SK-N-SH (cell line): ENCODE data around the gene CDH22.

ENCODE experiments used
- CHD2 ChIP-seq: fragments of 150-350 bp; IDR thresholded peaks from 2 replicates; pipeline ENCODE4 v1.6.1; 2018; ENCODE audit warnings: low read length; ENCODE audit not compliant: partially characterized antibody
- CTCF ChIP-seq: fragments of 200-600 bp; sonication (generic); IDR thresholded peaks from 2 replicates; pipeline ENCODE4 v1.6.1; 2017; ENCODE audit warnings: antibody characterized with exemption, mild to moderate bottlenecking, moderate library complexity
- EP300 ChIP-seq, 2 experiments: IDR thresholded peaks; 2 replicates each; pipeline versions ENCODE4 v1.4.0 to v1.6.1; 2012; ENCODE audit warnings: borderline replicate concordance in 1 of 2, low read depth in 1 of 2, low read length in 1 of 2
- EZH2phosphoT487 ChIP-seq: fragments of 200-600 bp; sonication (generic); IDR thresholded peaks from 2 replicates; pipeline ENCODE4 v1.6.1; 2017; ENCODE audit warnings: low read depth, mixed run types, mild to moderate bottlenecking, antibody characterized with exemption, moderate library complexity, borderline replicate concordance
- FOXJ3 ChIP-seq: sonication (generic); formaldehyde crosslinking; IDR thresholded peaks from 2 replicates; pipeline ENCODE4 v1.5.1; 2020; ENCODE audit warnings: mild to moderate bottlenecking, missing genetic modification reagents
- FOXM1 ChIP-seq: IDR thresholded peaks from 2 replicates; pipeline ENCODE4 v1.4.0; 2012; ENCODE audit warnings: low read depth, mild to moderate bottlenecking
- GABPA ChIP-seq: IDR thresholded peaks from 2 replicates; pipeline ENCODE4 v1.4.0; 2012; ENCODE audit warnings: low read depth, mild to moderate bottlenecking
- MXI1 ChIP-seq: IDR thresholded peaks from 2 replicates; pipeline ENCODE4 v1.6.1; 2012; ENCODE audit warnings: mild to moderate bottlenecking, low read depth, low read length, improper control_type of control experiment
- SIN3A ChIP-seq: IDR thresholded peaks from 2 replicates; pipeline ENCODE4 v1.6.1; 2012; ENCODE audit warnings: low read depth, mild to moderate bottlenecking, low read length, moderate library complexity, borderline replicate concordance
- USF2 ChIP-seq: fragments of 150-350 bp; IDR thresholded peaks from 2 replicates; pipeline ENCODE4 v1.6.1; 2017; ENCODE audit warnings: antibody characterized with exemption, low read length, low read depth, borderline replicate concordance
- TF ChIP-seq, protein P1 (sequence below): IDR thresholded peaks from 2 replicates; pipeline ENCODE4 v1.4.0; 2012; ENCODE audit warnings: low read depth, borderline replicate concordance
- TF ChIP-seq, protein P2 (sequence below): IDR thresholded peaks from 2 replicates; pipeline ENCODE4 v1.4.0; 2012; ENCODE audit warnings: low read depth

DNA sequence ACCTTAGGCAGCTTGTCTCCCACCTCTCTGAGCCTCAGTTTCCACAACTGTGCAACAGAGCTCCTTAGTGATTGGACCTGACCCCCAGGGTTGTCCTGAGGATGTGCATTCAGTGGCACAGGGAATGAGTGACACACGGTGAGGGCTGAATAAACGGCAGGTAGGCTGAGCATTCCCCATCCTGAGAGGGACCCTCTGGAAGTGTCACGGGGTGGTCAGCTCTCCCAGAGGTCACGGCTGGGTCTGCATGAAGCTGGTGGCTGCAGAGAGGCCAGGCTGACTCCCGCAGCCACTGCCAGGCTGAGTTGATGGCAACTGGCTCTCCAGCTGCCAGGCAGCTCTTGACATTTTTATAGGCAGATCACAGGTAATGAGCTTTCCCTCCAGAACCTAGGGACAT, 147.6 kb downstream of the CDH22 start:
- TF ChIP-seq CTCF (no peak), FOXJ3 (CRISPR knock-in tag) (no peak), EP300 (IDR thresholded peaks at IDR 0.05; ENCODE audit: borderline replicate concordance in 1 of 2, low read depth in 1 of 2, low read length in 1 of 2) (no peak), USF2 (no peak), FOXM1 (no peak), GABPA (no peak), EZH2phosphoT487 (no peak), SIN3A (no peak), CHD2 (no peak), MXI1 (no peak)
- TF ChIP-seq, protein P1, sequence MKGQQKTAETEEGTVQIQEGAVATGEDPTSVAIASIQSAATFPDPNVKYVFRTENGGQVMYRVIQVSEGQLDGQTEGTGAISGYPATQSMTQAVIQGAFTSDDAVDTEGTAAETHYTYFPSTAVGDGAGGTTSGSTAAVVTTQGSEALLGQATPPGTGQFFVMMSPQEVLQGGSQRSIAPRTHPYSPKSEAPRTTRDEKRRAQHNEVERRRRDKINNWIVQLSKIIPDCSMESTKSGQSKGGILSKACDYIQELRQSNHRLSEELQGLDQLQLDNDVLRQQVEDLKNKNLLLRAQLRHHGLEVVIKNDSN: no peak
- TF ChIP-seq, protein P2, sequence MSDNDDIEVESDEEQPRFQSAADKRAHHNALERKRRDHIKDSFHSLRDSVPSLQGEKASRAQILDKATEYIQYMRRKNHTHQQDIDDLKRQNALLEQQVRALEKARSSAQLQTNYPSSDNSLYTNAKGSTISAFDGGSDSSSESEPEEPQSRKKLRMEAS: no peak
